Measurements from ENCODE around the gene ATP8B3.
A peak's percentile ranks its signal among the peaks of the same experiment; 100 is the strongest.
"Not testable (repeated sequence)": the region's sequence is repeated elsewhere in the genome, so short reads cannot be mapped to it uniquely, and the experiment has no call there.

ATP8B3 gene

GRCh38 chr19:1768918-1769644 lies 43.0 kb downstream of the ATP8B3 start:
- DNase-seq, result no peak

DNA sequence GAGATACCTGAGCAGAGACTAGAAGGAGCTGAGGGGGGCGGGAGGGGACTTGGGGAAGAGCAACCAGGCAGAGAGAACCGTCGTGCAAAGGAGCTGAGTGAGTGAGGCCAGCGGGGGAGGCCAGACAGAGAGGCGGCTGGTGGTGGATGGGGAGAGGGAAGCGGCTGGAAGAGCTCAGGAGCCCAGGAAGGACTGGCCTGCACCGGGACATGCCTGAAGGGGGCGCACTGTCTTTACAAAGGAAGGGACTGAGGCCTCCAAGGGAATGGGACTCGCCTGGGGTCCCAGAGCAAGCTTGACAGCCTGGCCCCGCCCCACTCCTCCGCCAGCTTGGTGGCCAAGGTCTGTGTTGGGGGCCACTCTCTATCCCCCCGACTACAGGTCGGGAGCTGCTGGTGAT lies 43.8 kb downstream of the ATP8B3 start:
- DNase-seq, result no peak

- peak; percentile 42 for DNase-seq
These were observed 44.6 kb downstream of the ATP8B3 start for GRCh38 chr19:1767464-1767933.

DNA sequence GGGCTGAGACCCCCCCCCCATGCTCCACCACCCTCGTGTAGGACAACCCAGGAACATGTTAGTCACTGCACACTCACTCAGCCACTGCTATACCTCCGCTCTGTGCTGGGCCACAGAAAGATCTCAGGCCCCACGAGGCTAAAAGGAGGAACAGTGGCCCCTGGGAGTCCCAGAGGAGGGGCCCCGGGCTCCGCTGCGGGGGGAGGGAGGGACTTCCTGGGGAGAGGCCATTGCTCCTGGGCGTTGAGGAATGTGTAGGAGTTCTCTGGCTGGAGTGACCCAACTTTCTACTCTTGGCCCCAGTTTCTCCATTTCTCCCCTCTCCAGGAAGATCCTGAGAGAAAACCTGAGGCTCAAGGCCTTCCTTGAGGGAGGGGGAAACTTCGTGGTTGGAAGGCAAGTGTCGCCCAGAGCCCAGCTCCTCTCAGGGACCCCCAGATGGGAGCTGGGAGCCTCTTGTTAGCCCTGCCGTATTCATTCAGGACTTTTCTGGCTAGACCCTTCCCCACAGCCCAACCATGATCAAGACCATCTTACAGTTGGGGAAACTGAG lies 45.2 kb downstream of the ATP8B3 start:
- DNase-seq, result no peak

GRCh38 chr19:1765904-1766799 lies 45.9 kb downstream of the ATP8B3 start:
- DNase-seq, result no peak

- no peak for DNase-seq
These were observed 46.7 kb downstream of the ATP8B3 start for GRCh38 chr19:1765232-1765903.

DNA sequence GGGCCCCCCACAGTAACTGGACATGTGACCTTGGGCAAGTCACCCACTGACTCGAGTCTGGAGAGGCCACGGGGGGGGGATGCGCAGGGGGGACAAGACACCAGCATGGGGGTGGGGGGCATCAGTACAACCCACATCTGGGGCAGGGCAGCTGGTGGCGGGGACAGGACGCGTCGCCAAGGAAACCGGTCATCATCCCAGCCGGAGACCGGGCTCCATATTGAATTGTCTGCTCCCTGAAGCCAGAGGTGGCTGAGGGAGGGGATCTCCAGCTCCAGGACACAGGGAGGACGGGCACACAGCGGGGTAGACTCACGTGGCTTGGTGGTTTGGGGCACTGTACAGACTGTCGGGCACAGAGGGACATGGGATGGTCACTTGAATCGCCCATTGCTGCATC lies 47.3 kb downstream of the ATP8B3 start:
- DNase-seq, result no peak

DNA sequence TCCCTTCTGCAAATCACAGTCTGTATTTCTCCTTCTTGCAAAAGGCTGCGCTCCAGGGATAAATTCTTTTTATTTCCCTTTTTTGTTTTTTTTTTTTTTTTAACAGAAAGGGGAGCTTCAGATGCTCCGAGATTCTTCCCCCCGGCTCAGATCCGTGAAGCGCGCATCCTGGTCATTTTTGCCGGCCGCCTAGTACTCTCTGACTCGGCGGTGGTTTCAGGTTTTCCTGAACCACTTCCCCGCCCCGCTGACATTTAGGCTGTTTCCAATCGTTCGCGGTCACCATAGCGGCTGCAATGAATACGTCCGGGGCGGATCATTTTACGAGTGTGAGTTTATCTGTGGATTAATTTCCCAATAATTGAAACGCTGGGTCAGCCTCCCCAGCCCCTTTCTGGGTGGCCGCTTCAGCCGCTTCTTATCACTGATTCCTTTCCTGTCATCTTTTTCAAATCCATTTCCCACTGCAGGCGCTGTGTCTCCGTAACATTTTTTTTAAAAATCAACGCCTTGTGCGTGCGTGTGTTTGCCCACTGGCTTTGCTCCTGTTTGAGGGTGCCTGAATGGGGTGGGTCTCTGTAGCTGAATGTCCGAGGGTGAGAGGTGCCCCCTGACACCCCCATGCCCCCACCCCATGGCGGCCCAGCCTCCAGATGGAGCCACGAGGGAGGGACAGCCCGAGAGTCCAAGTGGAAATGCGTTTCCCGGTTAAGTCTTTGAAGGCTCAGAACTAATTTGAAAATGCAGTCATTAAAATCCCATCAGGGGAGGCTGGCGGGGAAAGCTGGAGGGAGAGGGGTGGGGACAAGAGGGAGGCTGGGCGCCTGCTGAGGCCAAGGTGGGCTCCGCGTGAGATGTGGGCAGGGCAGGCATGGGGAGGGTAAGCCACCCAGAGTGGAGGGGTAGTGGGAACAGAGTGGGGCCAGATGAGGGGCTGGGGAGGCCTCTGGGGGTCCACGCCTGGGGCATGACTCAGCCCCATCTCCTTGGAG lies 48.1 kb downstream of the ATP8B3 start:
- no peak for DNase-seq

GRCh38 chr19:1762243-1763117 lies 49.6 kb downstream of the ATP8B3 start:
- no peak for DNase-seq

DNA sequence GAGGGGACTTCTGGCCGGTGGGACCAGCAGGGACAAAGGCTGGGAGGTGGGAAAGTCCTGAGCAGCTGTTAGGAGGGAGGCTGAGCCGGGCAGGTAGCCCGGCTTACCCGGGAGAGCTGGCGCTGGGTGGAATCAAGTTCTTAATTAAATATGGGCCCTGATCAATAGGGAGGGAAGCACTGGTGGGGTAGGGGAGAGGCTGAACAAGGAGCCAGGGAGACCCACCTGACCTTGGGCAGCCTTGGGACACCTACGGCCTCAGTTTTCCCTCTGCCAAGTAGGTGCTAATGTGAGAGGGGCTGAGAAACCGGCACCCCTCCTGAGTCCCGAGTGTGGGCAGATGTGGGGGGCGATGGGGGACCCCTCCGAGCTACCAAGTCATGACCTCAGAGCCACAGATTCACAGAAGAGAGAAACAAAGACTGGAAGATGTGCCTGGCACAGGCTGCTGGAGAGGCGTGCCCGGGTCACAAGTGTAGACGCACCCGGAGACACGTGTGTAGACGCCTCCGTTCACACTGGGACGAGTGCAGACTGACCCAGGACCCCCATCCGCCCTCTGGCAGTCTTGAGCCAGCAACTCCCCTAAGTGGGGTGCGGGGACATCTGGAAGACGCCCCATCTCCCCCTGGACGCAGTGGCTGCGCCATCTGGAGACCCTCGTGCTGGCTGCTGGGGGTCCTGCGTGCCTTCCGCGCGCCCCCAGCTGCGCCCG lies 50.4 kb downstream of the ATP8B3 start:
- DNase-seq, result no peak

DNA sequence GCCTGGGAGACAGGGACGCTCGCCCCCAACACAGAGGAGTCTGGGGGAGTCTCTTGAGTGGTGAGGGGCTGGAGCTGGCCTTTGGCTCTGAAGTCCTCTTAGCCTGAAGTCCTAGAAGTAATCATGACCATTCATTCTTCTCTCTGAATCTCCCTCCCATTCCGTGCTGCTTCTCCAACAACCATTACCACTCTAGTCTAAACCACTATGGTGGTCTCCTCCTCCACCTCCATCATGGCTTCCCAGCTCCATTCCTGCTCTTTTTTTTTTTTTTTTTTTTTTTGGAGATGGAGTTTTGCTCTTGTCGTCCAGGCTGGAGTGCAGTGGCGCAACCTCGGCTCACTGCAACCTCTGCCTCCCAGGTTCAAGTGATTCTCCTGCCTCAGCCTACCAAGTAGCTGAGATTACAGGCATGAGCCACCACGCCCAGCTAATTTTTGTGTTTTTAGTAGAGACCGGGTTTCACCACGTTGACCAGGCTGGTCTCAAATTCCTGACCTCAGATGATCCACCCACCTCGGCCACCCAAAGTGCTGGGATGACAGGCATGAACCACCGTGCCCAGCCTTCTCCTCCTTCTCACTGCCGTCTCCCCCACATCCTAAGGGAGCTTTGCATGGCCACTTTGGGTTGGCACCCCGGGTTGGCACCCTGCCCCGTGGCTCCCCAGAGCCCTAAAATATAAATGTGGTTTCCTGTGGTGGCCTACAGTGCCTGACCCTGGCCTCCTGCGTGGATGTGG lies 51.1 kb downstream of the ATP8B3 start:
- DNase-seq, result not testable (repeated sequence)

GRCh38 chr19:1760020-1760419 lies 52.1 kb downstream of the ATP8B3 start:
- no peak for DNase-seq

DNA sequence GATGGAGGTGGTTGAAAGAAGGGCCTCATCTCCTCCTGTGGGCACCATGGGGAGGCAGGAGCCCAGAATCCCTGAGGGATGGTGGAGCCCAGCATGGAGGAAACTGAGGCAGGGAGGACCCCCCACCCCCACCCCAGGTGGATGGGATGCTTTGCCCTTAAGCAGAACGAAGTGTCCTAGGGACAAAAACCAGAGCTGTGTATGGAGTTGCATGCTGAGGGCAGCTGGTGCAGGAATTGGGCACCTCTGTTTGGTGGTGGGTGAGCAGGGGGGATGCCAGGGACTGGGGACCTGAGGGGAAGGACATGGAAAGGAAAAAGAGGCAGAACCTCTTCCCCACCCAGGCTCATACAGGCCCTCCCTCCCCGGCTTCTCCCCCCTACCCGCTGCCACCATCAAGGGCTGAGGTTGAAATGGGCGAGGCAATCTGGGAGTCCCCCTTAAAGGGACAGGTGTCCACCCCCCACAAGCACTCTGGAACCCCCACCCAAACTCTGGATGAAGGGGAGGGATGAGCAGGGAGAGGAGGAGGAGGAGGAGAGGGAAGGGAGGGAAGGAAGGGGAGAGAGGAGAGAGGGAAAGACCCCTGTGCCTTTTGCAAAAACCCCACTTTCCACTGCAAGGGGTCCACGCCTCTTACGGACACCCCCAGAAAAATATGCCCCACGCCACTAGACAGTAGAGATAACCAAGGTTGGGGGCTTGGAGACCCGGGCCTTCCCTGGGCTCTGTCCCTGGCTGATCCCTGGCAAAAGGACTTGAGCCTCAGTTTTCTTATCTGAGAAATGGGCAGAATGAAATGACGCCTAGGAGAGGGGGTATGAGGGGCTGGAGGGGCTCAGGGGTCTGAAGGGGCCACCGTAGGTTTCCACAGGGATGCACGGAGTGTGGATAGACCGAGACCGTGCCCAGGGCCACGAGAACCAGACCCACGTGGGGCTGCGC lies 52.8 kb downstream of the ATP8B3 start:
- DNase-seq, result no peak

GRCh38 chr19:1758231-1758577 lies 53.9 kb downstream of the ATP8B3 start:
- no peak for DNase-seq

- no peak for DNase-seq
These were observed 54.4 kb downstream of the ATP8B3 start for GRCh38 chr19:1757468-1758230.

DNA sequence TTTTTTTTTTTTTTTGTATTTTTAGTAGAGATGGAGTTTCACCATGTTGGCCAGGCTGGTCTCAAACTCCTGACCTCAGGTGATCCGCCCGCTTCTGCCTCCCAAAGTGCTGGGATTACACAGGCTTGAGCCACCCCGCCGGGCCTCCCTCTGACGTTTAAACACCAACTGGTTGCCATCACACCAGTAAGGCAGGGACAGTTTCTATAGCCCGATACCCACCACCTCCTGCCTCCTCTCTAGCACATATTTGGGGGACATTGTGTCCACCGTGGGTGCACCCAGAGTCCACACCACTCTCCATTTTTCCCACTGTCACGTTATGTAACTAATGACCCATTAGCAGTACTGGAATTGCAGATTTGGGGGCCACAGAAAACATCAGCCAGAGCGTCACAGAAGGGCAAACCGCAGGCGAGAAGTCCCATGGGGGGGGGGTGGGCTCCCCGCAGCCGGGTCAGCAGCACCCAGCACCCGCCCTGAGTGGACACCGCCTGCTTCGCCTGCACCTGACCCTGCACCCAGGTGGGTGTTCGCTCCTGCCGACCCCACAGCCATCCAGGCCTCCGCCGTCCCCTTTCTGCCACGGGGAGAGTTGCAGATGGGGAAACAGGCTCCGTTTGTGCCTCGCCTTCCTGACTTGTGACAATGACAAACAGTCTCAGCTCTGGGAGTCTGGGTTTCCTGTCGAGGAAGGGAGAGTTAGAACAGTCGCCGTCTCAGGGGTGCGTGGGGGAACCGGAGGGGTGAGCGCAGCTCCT lies 55.2 kb downstream of the ATP8B3 start:
- no peak for DNase-seq

DNA sequence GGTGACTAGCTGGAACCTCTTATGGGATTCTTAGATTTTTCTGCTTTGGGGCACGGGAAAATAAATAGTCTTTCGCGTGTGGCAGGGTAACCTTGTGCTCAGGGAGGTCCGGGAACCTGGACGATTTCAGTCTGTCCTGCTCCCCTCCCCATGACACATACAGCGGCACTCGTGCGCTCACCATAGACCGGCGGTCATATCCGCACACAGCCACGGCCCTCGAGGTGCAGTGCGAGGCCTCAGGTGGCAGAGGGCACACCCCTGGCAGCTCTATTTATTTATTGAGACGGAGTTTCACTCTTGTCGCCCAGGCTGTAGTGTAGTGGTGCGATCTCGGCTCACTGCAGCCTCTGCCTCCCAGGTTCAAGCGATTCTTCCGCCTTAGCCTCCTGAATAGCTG lies 55.8 kb downstream of the ATP8B3 start:
- DNase-seq, result no peak

Measured in activated CD4-positive, alpha-beta T cell treated with anti-CD3 and anti-CD28 coated beads for 1 hour (primary cell).